Suprapubic skin (tissue), 3 donors: ENCODE results near the gene NACAD.

Experiments
- EP300 ChIP-seq: sonication (generic); formaldehyde crosslinking; IDR thresholded peaks from one replicate; pipeline ENCODE4 v1.6.1; 2017; ENCODE audit warnings: antibody characterized with exemption
- POLR2A ChIP-seq, 2 donors: fragments of 450-650 bp; IDR thresholded peaks; one replicate each; pipeline ENCODE4 v1.6.1; 2017; ENCODE audit warnings: antibody characterized with exemption in 2 of 2, mild to moderate bottlenecking in 2 of 2, moderate library complexity in 2 of 2
- TF ChIP-seq, protein P1 (sequence below), 2 donors: fragments of 200-600 bp in 1 of 2; fragments of 450-650 bp in 1 of 2; sonication (generic) in 1 of 2; IDR thresholded peaks; one replicate each; pipeline ENCODE4 v1.5.1; 2016 to 2019; ENCODE audit warnings: antibody characterized with exemption in 2 of 2, mild to moderate bottlenecking in 1 of 2, moderate library complexity in 1 of 2

DNA sequence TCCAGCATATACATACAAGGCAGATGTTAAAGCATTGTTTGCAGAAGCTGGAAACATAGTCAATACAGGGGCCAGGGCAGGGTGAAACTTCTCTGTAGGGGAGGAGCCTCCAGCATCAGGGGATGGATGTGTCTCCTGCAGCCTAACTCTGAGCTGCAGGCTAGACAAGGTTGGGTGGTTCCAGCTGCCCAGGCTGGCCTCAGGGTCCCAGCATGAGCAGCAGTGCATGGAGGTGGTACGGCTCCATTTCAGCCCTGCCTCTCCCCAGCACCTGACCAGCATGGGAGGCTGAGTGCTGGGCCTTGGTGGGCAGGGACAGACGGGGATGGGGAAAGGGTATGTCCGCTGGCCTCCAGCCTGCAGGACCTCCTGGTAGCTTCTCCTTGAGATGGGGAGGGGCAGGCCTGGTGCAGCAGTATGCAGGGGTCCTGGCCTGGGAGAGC is 30.1 kb upstream of the NACAD start:
- TF ChIP-seq, protein P1, sequence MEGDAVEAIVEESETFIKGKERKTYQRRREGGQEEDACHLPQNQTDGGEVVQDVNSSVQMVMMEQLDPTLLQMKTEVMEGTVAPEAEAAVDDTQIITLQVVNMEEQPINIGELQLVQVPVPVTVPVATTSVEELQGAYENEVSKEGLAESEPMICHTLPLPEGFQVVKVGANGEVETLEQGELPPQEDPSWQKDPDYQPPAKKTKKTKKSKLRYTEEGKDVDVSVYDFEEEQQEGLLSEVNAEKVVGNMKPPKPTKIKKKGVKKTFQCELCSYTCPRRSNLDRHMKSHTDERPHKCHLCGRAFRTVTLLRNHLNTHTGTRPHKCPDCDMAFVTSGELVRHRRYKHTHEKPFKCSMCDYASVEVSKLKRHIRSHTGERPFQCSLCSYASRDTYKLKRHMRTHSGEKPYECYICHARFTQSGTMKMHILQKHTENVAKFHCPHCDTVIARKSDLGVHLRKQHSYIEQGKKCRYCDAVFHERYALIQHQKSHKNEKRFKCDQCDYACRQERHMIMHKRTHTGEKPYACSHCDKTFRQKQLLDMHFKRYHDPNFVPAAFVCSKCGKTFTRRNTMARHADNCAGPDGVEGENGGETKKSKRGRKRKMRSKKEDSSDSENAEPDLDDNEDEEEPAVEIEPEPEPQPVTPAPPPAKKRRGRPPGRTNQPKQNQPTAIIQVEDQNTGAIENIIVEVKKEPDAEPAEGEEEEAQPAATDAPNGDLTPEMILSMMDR (IDR thresholded peaks at IDR 0.05) = no peak
- TF ChIP-seq EP300 (no peak), POLR2A (IDR thresholded peaks at IDR 0.05) (no peak)
